ENCODE data around the gene TBCEL. TPM values are rescaled to one million over a fixed set of nuclear protein-coding genes. Genes with fewer than 3 reads are reported as not detected.

The TBCEL gene
- total RNA-seq, 1 experiment from 2014 or later = 17.7 TPM

- Histone ChIP-seq H3K27me3 (ENCODE audit: insufficient read depth, low read length) (peaks cover 64% of the 10 kb centered on the region), H2AFZ (ENCODE audit: low read depth, low read length, poor library complexity, severe bottlenecking) (no peak overlapping the region), H3K36me3 (ENCODE audit: control insufficient read depth in 1 of 2, insufficient read depth in 2 of 2, low read length in 2 of 2) (no peaks in the 10 kb centered on the region), H4K20me1 (ENCODE audit: insufficient read depth) (no peaks in the 10 kb centered on the region), H3K4me3 (replicated peaks in 1 of 2; ENCODE audit: low read depth in 1 of 2, low read length in 2 of 2) (no peak overlapping the region), H3K9me3 (ENCODE audit: control insufficient read depth in 1 of 2, insufficient read depth in 1 of 2, low read depth in 1 of 2, low read length in 2 of 2) (no peaks in the 10 kb centered on the region), H3K27ac (ENCODE audit: low read depth, low read length) (no peak overlapping the region), H3K9me2 (ENCODE audit: insufficient read depth) (no peaks in the 10 kb centered on the region), H3K4me2 (ENCODE audit: low read length) (no peak overlapping the region), H3K9ac (ENCODE audit: low read length) (no peak overlapping the region), H3K4me1 (ENCODE audit: control insufficient read depth in 1 of 2, insufficient read depth in 2 of 2, low read length in 2 of 2) (no peaks in the 10 kb centered on the region), H3K79me2 (ENCODE audit: insufficient read depth, low read length) (no peaks in the 10 kb centered on the region)
- ChIA-PET POLR2A (no interaction called here), RAD21 (ENCODE audit: low non-redundant PET in 1 of 2, low total read pairs in 2 of 2, uncharacterized antibody in 2 of 2, unreplicated experiment in 2 of 2) (no interaction called here), CTCF (no interaction called here)
- TF ChIP-seq JUND (IDR thresholded peaks at IDR 0.05) (no peak), SRF (IDR thresholded peaks at IDR 0.05; ENCODE audit: low read depth) (no peak), CBX3 (IDR thresholded peaks at IDR 0.05; ENCODE audit: low read depth) (no peak), EZH2phosphoT487 (IDR thresholded peaks at IDR 0.05; ENCODE audit: borderline replicate concordance) (no peak), CEBPB (IDR thresholded peaks at IDR 0.05; ENCODE audit: low read depth) (no peak), MAX (IDR thresholded peaks at IDR 0.05) (no peak)
- ATAC-seq (no peak), DNase-seq (ENCODE audit: low read depth, low spot score) (no peak)
- intact Hi-C loops (cut with micrococcal nuclease) = no loop called here
- no TSS peak for BruUV-seq (replicated peaks)
Measured at GRCh38 chr11:120994091-120994859, 29.6 kb upstream of the TBCEL start.

- Histone ChIP-seq H3K4me2 (ENCODE audit: low read length) (no peak overlapping the region), H3K4me1 (ENCODE audit: control insufficient read depth in 1 of 2, insufficient read depth in 2 of 2, low read length in 2 of 2) (no peaks in the 10 kb centered on the region), H3K9me3 (ENCODE audit: control insufficient read depth in 1 of 2, insufficient read depth in 1 of 2, low read depth in 1 of 2, low read length in 2 of 2) (no peaks in the 10 kb centered on the region), H3K9me2 (ENCODE audit: insufficient read depth) (no peaks in the 10 kb centered on the region), H3K79me2 (ENCODE audit: insufficient read depth, low read length) (no peaks in the 10 kb centered on the region), H4K20me1 (ENCODE audit: insufficient read depth) (no peaks in the 10 kb centered on the region), H3K9ac (ENCODE audit: low read length) (no peak overlapping the region), H3K4me3 (replicated peaks in 1 of 2; ENCODE audit: low read depth in 1 of 2, low read length in 2 of 2) (no peak overlapping the region), H3K27me3 (ENCODE audit: insufficient read depth, low read length) (peaks cover 59% of the 10 kb centered on the region), H2AFZ (ENCODE audit: low read depth, low read length, poor library complexity, severe bottlenecking) (no peak overlapping the region), H3K36me3 (ENCODE audit: control insufficient read depth in 1 of 2, insufficient read depth in 2 of 2, low read length in 2 of 2) (no peaks in the 10 kb centered on the region), H3K27ac (ENCODE audit: low read depth, low read length) (no peak overlapping the region)
- intact Hi-C loops (cut with micrococcal nuclease) = no loop called here
- CTCF ChIA-PET = no interaction called here
- no peak for DNase-seq (ENCODE audit: low read depth, low spot score)
- no peak for TF ChIP-seq TCF7L2 (IDR thresholded peaks at IDR 0.05; ENCODE audit: borderline replicate concordance, extremely low read depth, insufficient read depth, insufficient read length)
- no peak for TF ChIP-seq ZFX (IDR thresholded peaks at IDR 0.05)
- no peak for TF ChIP-seq EZH2phosphoT487 (IDR thresholded peaks at IDR 0.05; ENCODE audit: borderline replicate concordance)
- no peak for TF ChIP-seq EGR1 (IDR thresholded peaks at IDR 0.05; ENCODE audit: low read depth)
- no peak for TF ChIP-seq SRF (IDR thresholded peaks at IDR 0.05; ENCODE audit: low read depth)
- no peak for TF ChIP-seq SIN3A (IDR thresholded peaks at IDR 0.05; ENCODE audit: low read depth)
- TF ChIP-seq JUND (IDR thresholded peaks at IDR 0.05) = no peak
- TF ChIP-seq ZNF274 (IDR thresholded peaks at IDR 0.05; ENCODE audit: low read depth, low read length) = no peak
- no peak for TF ChIP-seq REST (IDR thresholded peaks at IDR 0.05; ENCODE audit: low read depth)
- TF ChIP-seq YY1 (IDR thresholded peaks at IDR 0.05; ENCODE audit: extremely low read depth, insufficient replicate concordance, low read depth, low read length) = no peak
- TF ChIP-seq CBX3 (IDR thresholded peaks at IDR 0.05; ENCODE audit: low read depth) = no peak
- no peak for TF ChIP-seq CTCF (IDR thresholded peaks at IDR 0.05 in 2 of 3, conservative IDR thresholded peaks at IDR 0.05 in 1 of 3; ENCODE audit: borderline replicate concordance in 1 of 3, insufficient read depth in 1 of 3, low read depth in 2 of 3, low read length in 2 of 3)
- no peak for TF ChIP-seq CEBPB (IDR thresholded peaks at IDR 0.05; ENCODE audit: low read depth)
- BruUV-seq (replicated peaks) = no TSS peak
- POLR2A ChIA-PET = no interaction called here
- no peak for ATAC-seq
- RAD21 ChIA-PET (ENCODE audit: low non-redundant PET in 1 of 2, low total read pairs in 2 of 2, uncharacterized antibody in 2 of 2, unreplicated experiment in 2 of 2) = no interaction called here
Measured at GRCh38 chr11:120995184-120995583, 28.7 kb upstream of the TBCEL start.
